Transverse colon (tissue), 4 donors: Measurements from ENCODE around the gene NAPG.

Experiments used
- CTCF ChIP-seq, 5 experiments: fragments of 200-600 bp in 3 of 5; fragments of 450-650 bp in 2 of 5; sonication (generic) in 3 of 5; IDR thresholded peaks; 1 replicate in 2 of 5; 2 replicates in 3 of 5; pipeline ENCODE4 v1.5.1; 2016 to 2017; ENCODE audit warnings: antibody characterized with exemption in 5 of 5, inconsistent platforms in 3 of 5, mild to moderate bottlenecking in 2 of 5, moderate library complexity in 1 of 5
- EP300 ChIP-seq: sonication (generic); formaldehyde crosslinking; IDR thresholded peaks from one replicate; pipeline ENCODE4 v1.6.1; 2017; ENCODE audit warnings: antibody characterized with exemption, low read depth
- POLR2A ChIP-seq: fragments of 450-650 bp; IDR thresholded peaks from one replicate; pipeline ENCODE4 v1.6.1; 2016; ENCODE audit warnings: antibody characterized with exemption, mild to moderate bottlenecking, moderate library complexity
- POLR2AphosphoS5 ChIP-seq, 3 donors: sonication (generic); formaldehyde crosslinking; IDR thresholded peaks; one replicate each; pipeline ENCODE4 v1.6.1; 2016; ENCODE audit warnings: antibody characterized with exemption in 3 of 3

GRCh38 chr18:10525697-10526560, at the start of gene NAPG:
- TF ChIP-seq CTCF (IDR thresholded peaks at IDR 0.05) (no peak), POLR2A (peak; percentile 67), EP300 (no peak), POLR2AphosphoS5 (IDR thresholded peaks at IDR 0.05) (peak; percentile 84 to 92 (median 84))
